Measurements from ENCODE around the gene CDNF.

CDNF gene

GRCh38 chr10:14836208-14836607 is 1.6 kb downstream of the CDNF start:
- no peak for TF ChIP-seq MYC (IDR thresholded peaks at IDR 0.05; ENCODE audit: low read depth, low read length)
- H3K4me3 ChIP-seq (ENCODE audit: low read depth, low read length), result no peak overlapping the region
- no peak for DNase-seq (ENCODE audit: low read depth)

GRCh38 chr10:14833106-14833505 is 4.7 kb downstream of the CDNF start:
- no peak for DNase-seq (ENCODE audit: low read depth)
- H3K4me3 ChIP-seq (ENCODE audit: low read depth, low read length), result no peak overlapping the region
- TF ChIP-seq MAX (IDR thresholded peaks at IDR 0.05; ENCODE audit: low read depth, low read length) (no peak), POLR2A (IDR thresholded peaks at IDR 0.05; ENCODE audit: extremely low read depth, insufficient read length) (no peak), MYC (IDR thresholded peaks at IDR 0.05; ENCODE audit: low read depth, low read length) (no peak)

- peak; percentile 3 for DNase-seq (ENCODE audit: low read depth)
- no peak overlapping the region for H3K4me3 ChIP-seq (ENCODE audit: low read depth, low read length)
- no peak for TF ChIP-seq POLR2A (IDR thresholded peaks at IDR 0.05; ENCODE audit: extremely low read depth, insufficient read length)
- TF ChIP-seq CTCF (IDR thresholded peaks at IDR 0.05; ENCODE audit: low read depth, low read length), result no peak
Measured at GRCh38 chr10:14826076-14826829, 11.6 kb downstream of the CDNF start.

GRCh38 chr10:14823966-14824365 is 13.9 kb downstream of the CDNF start:
- H3K4me3 ChIP-seq (ENCODE audit: low read depth, low read length), result no peak overlapping the region

GRCh38 chr10:14822879-14823755 is 14.7 kb downstream of the CDNF start:
- peak; percentile 53 for DNase-seq (ENCODE audit: low read depth)
- no peak overlapping the region for H3K4me3 ChIP-seq (ENCODE audit: low read depth, low read length)
- TF ChIP-seq POLR2A (IDR thresholded peaks at IDR 0.05; ENCODE audit: extremely low read depth, insufficient read length) (no peak), CTCF (IDR thresholded peaks at IDR 0.05; ENCODE audit: low read depth, low read length) (peak; percentile 48)

More at GRCh38 chr10:14823966-14824365, 13.9 kb downstream of the CDNF start:
- no peak for DNase-seq (ENCODE audit: low read depth)
- TF ChIP-seq POLR2A (IDR thresholded peaks at IDR 0.05; ENCODE audit: extremely low read depth, insufficient read length) (no peak), CTCF (IDR thresholded peaks at IDR 0.05; ENCODE audit: low read depth, low read length) (no peak), MYC (IDR thresholded peaks at IDR 0.05; ENCODE audit: low read depth, low read length) (no peak), MAX (IDR thresholded peaks at IDR 0.05; ENCODE audit: low read depth, low read length) (no peak)

GRCh38 chr10:14821635-14822375 is 16.0 kb downstream of the CDNF start:
- no peak overlapping the region for H3K4me3 ChIP-seq (ENCODE audit: low read depth, low read length)
- no peak for DNase-seq (ENCODE audit: low read depth)
- no peak for TF ChIP-seq MAX (IDR thresholded peaks at IDR 0.05; ENCODE audit: low read depth, low read length)
- TF ChIP-seq CTCF (IDR thresholded peaks at IDR 0.05; ENCODE audit: low read depth, low read length), result no peak
- no peak for TF ChIP-seq MYC (IDR thresholded peaks at IDR 0.05; ENCODE audit: low read depth, low read length)
- TF ChIP-seq POLR2A (IDR thresholded peaks at IDR 0.05; ENCODE audit: extremely low read depth, insufficient read length), result no peak
